ENCODE data around the gene ZFAND5.

GRCh38 chr9:72401396-72401795, 36.4 kb upstream of the ZFAND5 start:
- no peak for TF ChIP-seq CTCF (conservative IDR thresholded peaks at IDR 0.05; ENCODE audit: low read depth, low read length)
- TF ChIP-seq EZH2phosphoT487 (IDR thresholded peaks at IDR 0.05; ENCODE audit: borderline replicate concordance, low read length) = no peak
- TF ChIP-seq EZH2 (IDR thresholded peaks at IDR 0.05; ENCODE audit: low read length, unreplicated experiment) = no peak

All from PC-3 (cell line).